Measurements from ENCODE around the gene WAS. TPM values are rescaled to one million over a fixed set of nuclear protein-coding genes. Genes with fewer than 3 reads are reported as not detected.

Gene WAS
- total and polyA plus RNA-seq, 2 of the 8 experiments (the other 6 are each of a cell fraction or from before 2014, with no cell fraction given): 0.63 to 0.65 TPM

- TF ChIP-seq USF2 (IDR thresholded peaks at IDR 0.05; ENCODE audit: low read length) (no peak), PHF8 (conservative IDR thresholded peaks at IDR 0.05; ENCODE audit: low read depth, low read length) (no peak), KDM1A (IDR thresholded peaks at IDR 0.05; ENCODE audit: borderline replicate concordance, low read length) (no peak), BACH1 (IDR thresholded peaks at IDR 0.05; ENCODE audit: low read length) (no peak)
Observed at GRCh38 chrX:48711929-48712505, 28.4 kb downstream of the WAS start (continued).

Measured in H1 (cell line).